Measurements from ENCODE around the gene TYW3. TPM values are rescaled to one million over a fixed set of nuclear protein-coding genes. Genes with fewer than 3 reads are reported as not detected.
"Not testable (repeated sequence)": the region's sequence is repeated elsewhere in the genome, so short reads cannot be mapped to it uniquely, and the experiment has no call there.

TYW3 gene
- total and polyA plus RNA-seq, 11 donors, result 10.6 to 28.1 (median 19.1) TPM

DNA sequence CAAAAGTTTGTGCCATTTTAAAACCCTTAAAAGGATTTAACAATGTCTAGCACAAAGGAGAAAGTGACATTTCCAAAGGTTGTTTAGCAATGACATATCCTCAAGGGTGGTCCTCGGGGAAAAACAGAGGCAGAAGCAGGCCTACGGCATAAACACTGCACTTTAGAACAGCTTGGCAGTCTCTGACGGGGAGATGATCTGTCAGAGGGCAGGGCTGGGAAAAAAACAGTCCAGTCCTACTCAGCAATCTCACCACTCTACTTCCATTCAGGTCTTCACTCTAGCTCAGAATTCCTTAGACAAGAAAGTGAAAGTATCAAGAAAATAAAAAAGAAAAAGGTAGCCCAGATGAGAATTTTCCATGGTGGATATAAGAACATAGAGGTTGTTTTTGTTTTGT, 4.2 kb upstream of the TYW3 start:
- TF ChIP-seq, protein P1, sequence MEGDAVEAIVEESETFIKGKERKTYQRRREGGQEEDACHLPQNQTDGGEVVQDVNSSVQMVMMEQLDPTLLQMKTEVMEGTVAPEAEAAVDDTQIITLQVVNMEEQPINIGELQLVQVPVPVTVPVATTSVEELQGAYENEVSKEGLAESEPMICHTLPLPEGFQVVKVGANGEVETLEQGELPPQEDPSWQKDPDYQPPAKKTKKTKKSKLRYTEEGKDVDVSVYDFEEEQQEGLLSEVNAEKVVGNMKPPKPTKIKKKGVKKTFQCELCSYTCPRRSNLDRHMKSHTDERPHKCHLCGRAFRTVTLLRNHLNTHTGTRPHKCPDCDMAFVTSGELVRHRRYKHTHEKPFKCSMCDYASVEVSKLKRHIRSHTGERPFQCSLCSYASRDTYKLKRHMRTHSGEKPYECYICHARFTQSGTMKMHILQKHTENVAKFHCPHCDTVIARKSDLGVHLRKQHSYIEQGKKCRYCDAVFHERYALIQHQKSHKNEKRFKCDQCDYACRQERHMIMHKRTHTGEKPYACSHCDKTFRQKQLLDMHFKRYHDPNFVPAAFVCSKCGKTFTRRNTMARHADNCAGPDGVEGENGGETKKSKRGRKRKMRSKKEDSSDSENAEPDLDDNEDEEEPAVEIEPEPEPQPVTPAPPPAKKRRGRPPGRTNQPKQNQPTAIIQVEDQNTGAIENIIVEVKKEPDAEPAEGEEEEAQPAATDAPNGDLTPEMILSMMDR (IDR thresholded peaks at IDR 0.05), result no peak
- TF ChIP-seq POLR2A (IDR thresholded peaks at IDR 0.05), result no peak
- Histone ChIP-seq H3K4me3 (no peak overlapping the region), H3K27me3 (no peaks in the 10 kb centered on the region), H3K4me1 (peaks cover 0 to 39% (median 9%) of the 10 kb centered on the region in 12 donors), H3K27ac (peak overlapping the region in 4 of 12 donors; percentile 5 to 33 (median 18)), H3K36me3 (peaks cover 0 to 13% (median 4%) of the 10 kb centered on the region in 9 donors), H3K9me3 (peaks cover 0 to 6% (median 0%) of the 10 kb centered on the region in 12 donors)
- ATAC-seq (no peak), DNase-seq (no peak)
- intact Hi-C loops (cut with DNase I), result no loop called here
- WGBS, 4 donors, result 29 to 53% (median 40%) methylated on average over 3 of the region's 3 CpGs

DNA sequence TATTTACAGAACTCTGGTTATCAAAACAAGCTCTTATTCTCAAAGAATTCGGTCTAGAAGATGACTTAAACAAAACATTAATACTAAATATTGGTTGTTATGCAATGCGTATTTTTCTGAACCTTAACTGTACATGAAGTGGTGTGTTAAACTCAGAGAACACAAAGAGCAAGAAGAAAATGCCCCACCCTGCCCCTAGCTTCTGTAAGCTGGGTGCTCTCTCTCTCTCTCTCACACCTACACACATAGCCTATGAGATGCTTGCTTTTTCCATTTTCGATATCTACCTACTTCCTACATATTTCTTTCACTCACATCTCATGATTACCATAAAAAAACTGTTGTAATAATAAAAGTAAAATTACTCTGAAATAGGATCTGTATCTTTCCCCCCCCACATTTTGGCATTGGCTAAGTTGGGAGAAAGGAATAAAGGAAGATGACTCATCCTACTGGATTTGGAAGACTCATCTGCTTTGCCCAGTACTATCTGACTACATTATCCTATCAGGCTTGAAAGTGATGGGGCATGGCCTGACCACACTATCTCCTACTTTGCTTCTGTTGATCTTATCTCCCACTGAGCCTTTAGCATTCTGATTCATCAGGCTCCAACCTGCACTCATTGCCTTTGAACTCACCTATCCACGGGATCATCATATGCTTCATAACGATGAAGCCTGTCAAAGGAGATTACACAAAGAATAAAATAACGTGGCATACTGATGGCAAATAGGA, 3.0 kb upstream of the TYW3 start:
- intact Hi-C loops (cut with DNase I), result no loop called here
- H3K27ac ChIP-seq, result no peak overlapping the region
- WGBS, 4 donors, result 80 to 86% (median 84%) methylated on average over 6 of the region's 6 CpGs
- peaks cover 0 to 2% (median 0%) of the 10 kb centered on the region in 9 donors for H3K36me3 ChIP-seq
- TF ChIP-seq POLR2A (IDR thresholded peaks at IDR 0.05), result no peak
- TF ChIP-seq, protein P1 (IDR thresholded peaks at IDR 0.05), result no peak
- no peak for ATAC-seq
- H3K4me1 ChIP-seq, result peaks cover 0 to 49% (median 16%) of the 10 kb centered on the region in 12 donors
- peaks cover 0 to 6% (median 0%) of the 10 kb centered on the region in 12 donors for H3K9me3 ChIP-seq
- H3K27me3 ChIP-seq, result no peaks in the 10 kb centered on the region
- H3K4me3 ChIP-seq, result no peak overlapping the region
- no peak for DNase-seq

DNA sequence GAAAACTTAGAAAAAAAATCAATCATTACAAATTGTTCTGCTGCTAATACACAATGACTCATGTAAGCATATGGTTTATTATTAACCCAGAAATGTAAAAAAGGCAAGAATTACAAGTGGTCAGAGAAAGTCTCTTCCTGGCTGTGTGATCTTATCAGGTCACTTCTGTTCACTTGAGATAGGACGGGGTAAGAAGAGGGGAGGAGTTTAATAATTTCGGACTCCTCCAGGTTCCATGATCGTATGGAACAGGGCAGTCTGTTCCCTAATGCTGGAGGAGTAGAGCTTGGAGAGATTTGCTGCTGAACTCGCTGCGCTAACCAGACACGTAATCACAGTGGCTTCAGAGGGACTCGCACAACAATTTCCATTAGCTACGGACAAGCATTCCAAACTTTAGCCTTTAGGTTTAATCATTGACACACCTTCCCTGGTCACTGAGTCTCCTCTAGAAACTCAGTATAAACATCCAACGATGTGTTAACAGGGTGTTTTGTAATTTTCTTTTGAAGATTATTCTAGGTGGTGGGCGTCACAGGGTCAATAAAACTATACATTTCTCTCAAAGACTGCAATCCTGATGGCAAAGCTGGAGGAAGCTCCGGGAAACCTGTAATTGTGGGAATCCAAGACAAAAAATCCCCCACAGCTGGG, 1.4 kb upstream of the TYW3 start:
- Histone ChIP-seq H3K9me3 (no peaks in the 10 kb centered on the region), H3K36me3 (peaks cover 0 to 9% (median 2%) of the 10 kb centered on the region in 9 donors), H3K4me3 (peak overlapping the region in 9 of 12 donors; percentile 64 to 89 (median 78)), H3K4me1 (peaks cover 0 to 50% (median 17%) of the 10 kb centered on the region in 12 donors), H3K27me3 (no peaks in the 10 kb centered on the region), H3K27ac (peak overlapping the region in 1 of 12 donors; percentile 89)
- TF ChIP-seq POLR2A (IDR thresholded peaks at IDR 0.05), result no peak
- TF ChIP-seq, protein P1 (IDR thresholded peaks at IDR 0.05), result no peak
- ATAC-seq (no peak), DNase-seq (no peak)
- intact Hi-C loops (cut with DNase I), result no loop called here
- WGBS, 4 donors, result 61 to 71% (median 68%) methylated on average over 11 of the region's 11 CpGs

DNA sequence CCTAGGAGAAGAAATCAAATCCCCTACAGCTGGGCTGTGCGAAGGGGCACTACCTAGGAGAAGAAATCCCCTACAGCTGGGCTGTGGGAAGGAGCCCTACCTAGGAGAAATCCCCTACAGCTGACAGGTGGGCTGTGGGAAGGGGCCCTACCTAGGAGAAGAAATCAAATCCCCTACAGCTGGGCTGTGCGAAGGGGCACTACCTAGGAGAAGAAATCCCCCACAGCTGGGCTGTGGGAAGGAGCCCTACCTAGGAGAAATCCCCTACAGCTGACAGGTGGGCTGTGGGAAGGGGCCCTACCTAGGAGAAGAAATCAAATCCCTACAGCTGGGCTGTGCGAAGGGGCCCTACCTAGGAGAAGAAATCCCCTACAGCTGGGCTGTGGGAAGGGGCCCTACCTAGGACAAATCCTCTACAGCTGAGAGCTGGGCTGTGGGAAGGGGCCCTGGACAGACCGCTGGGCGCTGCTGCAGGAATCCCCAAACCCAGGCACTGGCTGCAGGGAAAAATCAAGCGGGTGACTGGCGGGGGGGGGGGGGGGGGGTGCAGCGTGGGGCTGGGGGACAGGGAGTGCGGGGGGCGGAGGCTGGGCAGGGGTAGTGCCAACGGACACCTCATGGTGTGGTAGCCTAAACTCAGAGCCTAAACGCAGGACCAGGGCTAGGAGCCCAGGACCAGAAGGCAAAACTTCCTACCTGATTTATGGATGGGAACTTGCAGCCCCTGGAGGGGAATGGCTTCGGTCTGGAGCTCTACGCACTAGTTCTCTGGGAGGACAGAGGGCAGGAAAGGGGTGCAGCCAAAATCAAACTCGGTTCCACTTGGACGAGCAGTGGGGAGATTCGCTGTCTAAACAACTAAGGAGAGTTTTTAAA, 643 bp upstream of the TYW3 start:
- H3K27me3 ChIP-seq; H3K9me3 ChIP-seq; intact Hi-C loops (cut with DNase I): not testable (repeated sequence)
- WGBS, 4 donors, result 13 to 29% (median 20%) methylated on average over 10 to 17 of the region's 17 CpGs
- ATAC-seq (peak; percentile 26 to 36 (median 32)), DNase-seq (peak in 4 of 5 donors; percentile 25 to 47 (median 27))
- peak overlapping the region; percentile 64 to 93 (median 80) for H3K4me3 ChIP-seq
- peak overlapping the region; percentile 3 to 95 (median 89) for H3K27ac ChIP-seq
- peaks cover 0 to 17% (median 9%) of the 10 kb centered on the region in 9 donors for H3K36me3 ChIP-seq
- H3K4me1 ChIP-seq, result peaks cover 0 to 50% (median 17%) of the 10 kb centered on the region in 12 donors

Data from heart left ventricle (tissue), 16 donors.